GM18507 (cell line): Measurements from ENCODE around the gene PCK1.

Experiments used
- DNase-seq: peaks from one replicate; pipeline ENCODE4 v3.0.0; 2011; ENCODE audit warnings: low read depth; ENCODE audit not compliant: insufficient read length; ENCODE audit errors: extremely low spot score
- FAIRE-seq: peaks from 2 replicates; lab custom pipeline; 2011; peaks lifted over from hg19 to GRCh38; lab: Jason Lieb, UNC

PCK1 gene

GRCh38 chr20:57558614-57559288, 2.2 kb upstream of the PCK1 start:
- FAIRE-seq (no peak), DNase-seq (no peak)

GRCh38 chr20:57559289-57559634, 1.6 kb upstream of the PCK1 start:
- FAIRE-seq (no peak), DNase-seq (no peak)

- no peak for FAIRE-seq
Observed at GRCh38 chr20:57559658-57560553, 1.0 kb upstream of the PCK1 start.

GRCh38 chr20:57561356-57562279, 708 bp downstream of the PCK1 start:
- no peak for DNase-seq
- FAIRE-seq, result no peak

More at GRCh38 chr20:57559658-57560553, 1.0 kb upstream of the PCK1 start:
- DNase-seq, result no peak

- FAIRE-seq, result no peak
- DNase-seq, result no peak
Observed at GRCh38 chr20:57562541-57563465, 1.9 kb downstream of the PCK1 start.

- FAIRE-seq, result no peak
- DNase-seq, result no peak
Observed at GRCh38 chr20:57563522-57563921, 2.6 kb downstream of the PCK1 start.

GRCh38 chr20:57564180-57564802, 3.4 kb downstream of the PCK1 start:
- DNase-seq (no peak), FAIRE-seq (no peak)

- DNase-seq (no peak), FAIRE-seq (no peak)
Observed at GRCh38 chr20:57564951-57565642, 4.2 kb downstream of the PCK1 start.

GRCh38 chr20:57566399-57566798, 5.5 kb downstream of the PCK1 start:
- FAIRE-seq (no peak), DNase-seq (no peak)

GRCh38 chr20:57566803-57567459, 6.0 kb downstream of the PCK1 start:
- no peak for FAIRE-seq
- no peak for DNase-seq

GRCh38 chr20:57567471-57568079, 6.7 kb downstream of the PCK1 start:
- DNase-seq (no peak), FAIRE-seq (no peak)

GRCh38 chr20:57568088-57568896, 7.4 kb downstream of the PCK1 start:
- DNase-seq, result no peak

GRCh38 chr20:57568960-57569359, 8.1 kb downstream of the PCK1 start:
- no peak for FAIRE-seq

More at GRCh38 chr20:57568088-57568896, 7.4 kb downstream of the PCK1 start:
- no peak for FAIRE-seq

GRCh38 chr20:57570145-57570850, 9.4 kb downstream of the PCK1 start:
- FAIRE-seq (no peak), DNase-seq (no peak)

More at GRCh38 chr20:57568960-57569359, 8.1 kb downstream of the PCK1 start:
- DNase-seq, result no peak

- no peak for FAIRE-seq
- DNase-seq, result no peak
Observed at GRCh38 chr20:57570920-57571319, 10.0 kb downstream of the PCK1 start.
